Left hindlimb (tissue), 1 donor: ENCODE data around the gene SEMA3G.

Experiments used
- DNase-seq: peaks from one replicate; pipeline ENCODE4 v3.0.0-alpha.2; 2018

Gene SEMA3G

GRCh38 chr3:52438579-52439425 is 6.1 kb downstream of the SEMA3G start:
- DNase-seq, result no peak

GRCh38 chr3:52438104-52438376 is 6.9 kb downstream of the SEMA3G start:
- no peak for DNase-seq

- DNase-seq, result no peak
These were observed 7.4 kb downstream of the SEMA3G start for GRCh38 chr3:52437326-52438103.

- DNase-seq, result peak; percentile 71
These were observed 8.3 kb downstream of the SEMA3G start for GRCh38 chr3:52436500-52437149.

- no peak for DNase-seq
These were observed 9.4 kb downstream of the SEMA3G start for GRCh38 chr3:52435246-52436101.

GRCh38 chr3:52434491-52435115 is 10.3 kb downstream of the SEMA3G start:
- DNase-seq, result no peak

GRCh38 chr3:52433996-52434479 is 10.9 kb downstream of the SEMA3G start:
- DNase-seq, result no peak

GRCh38 chr3:52433328-52433995 is 11.4 kb downstream of the SEMA3G start:
- DNase-seq, result peak; percentile 23

GRCh38 chr3:52432691-52433141 is 12.2 kb downstream of the SEMA3G start:
- DNase-seq, result peak; percentile 31

GRCh38 chr3:52432225-52432624 is 12.7 kb downstream of the SEMA3G start:
- DNase-seq, result no peak

- DNase-seq, result no peak
These were observed 13.3 kb downstream of the SEMA3G start for GRCh38 chr3:52431459-52432223.

- no peak for DNase-seq
These were observed 14.5 kb downstream of the SEMA3G start for GRCh38 chr3:52430416-52430810.

GRCh38 chr3:52429779-52430415 is 15.0 kb downstream of the SEMA3G start:
- DNase-seq, result peak; percentile 29

- no peak for DNase-seq
These were observed 15.9 kb downstream of the SEMA3G start for GRCh38 chr3:52429031-52429430.

GRCh38 chr3:52428151-52429005 is 16.5 kb downstream of the SEMA3G start:
- DNase-seq, result peak; percentile 45

- DNase-seq, result no peak
These were observed 21.7 kb downstream of the SEMA3G start for GRCh38 chr3:52423173-52423572.

- DNase-seq, result no peak
These were observed 22.2 kb downstream of the SEMA3G start for GRCh38 chr3:52422669-52423068.

GRCh38 chr3:52420388-52420787 is 24.5 kb downstream of the SEMA3G start:
- no peak for DNase-seq

- DNase-seq, result no peak
These were observed 29.1 kb downstream of the SEMA3G start for GRCh38 chr3:52415800-52416199.
